Stimulated activated CD8-positive, alpha-beta memory T cell treated with anti-CD3 and anti-CD28 coated beads, Interleukin-4, amount 100 ng/mL, for 24 hours (primary cell): Measurements from ENCODE around the gene TRAF3.
"Not testable (repeated sequence)": the region's sequence is repeated elsewhere in the genome, so short reads cannot be mapped to it uniquely, and the experiment has no call there.

Experiments used
- DNase-seq: peaks from one replicate; pipeline ENCODE4 v3.0.0-alpha.2; 2020; ENCODE audit warnings: low read depth

TRAF3 gene

DNA sequence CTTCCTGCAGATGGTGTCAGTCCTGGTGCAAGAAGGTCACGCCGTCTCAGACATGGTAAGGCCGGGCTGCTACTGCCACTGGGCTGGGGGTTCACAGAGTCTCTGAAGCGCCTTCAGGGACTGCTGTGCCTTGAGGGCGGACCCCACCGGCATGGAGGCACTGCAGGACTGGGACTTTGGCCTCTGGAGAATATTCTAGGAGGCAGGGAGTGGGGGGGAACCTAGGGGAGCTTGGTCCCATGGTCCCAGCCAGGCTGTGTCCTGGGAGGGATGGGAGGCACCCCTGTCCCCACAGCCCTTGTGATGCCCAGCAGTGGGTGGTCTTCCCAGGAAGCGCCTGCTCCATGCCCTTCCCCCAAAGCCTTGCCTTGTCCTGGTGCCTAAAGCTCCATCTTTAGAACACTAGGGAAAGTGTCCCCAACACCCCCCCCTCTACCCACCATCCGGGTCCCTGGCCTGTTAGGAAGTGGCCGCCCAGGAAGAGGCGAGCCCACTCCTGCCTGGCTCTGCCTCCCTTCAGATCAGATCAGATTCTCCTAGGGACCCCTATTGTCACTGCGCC is 146.8 kb downstream of the TRAF3 start:
- no peak for DNase-seq

- no peak for DNase-seq
These were observed 147.7 kb downstream of the TRAF3 start for GRCh38 chr14:102924632-102925588.

GRCh38 chr14:102925646-102926045 is 148.4 kb downstream of the TRAF3 start:
- DNase-seq: no peak

GRCh38 chr14:102926104-102926503 is 148.9 kb downstream of the TRAF3 start:
- no peak for DNase-seq

GRCh38 chr14:102926840-102927239 is 149.6 kb downstream of the TRAF3 start:
- not testable (repeated sequence) for DNase-seq

GRCh38 chr14:102927346-102927877 is 150.2 kb downstream of the TRAF3 start:
- no peak for DNase-seq

DNA sequence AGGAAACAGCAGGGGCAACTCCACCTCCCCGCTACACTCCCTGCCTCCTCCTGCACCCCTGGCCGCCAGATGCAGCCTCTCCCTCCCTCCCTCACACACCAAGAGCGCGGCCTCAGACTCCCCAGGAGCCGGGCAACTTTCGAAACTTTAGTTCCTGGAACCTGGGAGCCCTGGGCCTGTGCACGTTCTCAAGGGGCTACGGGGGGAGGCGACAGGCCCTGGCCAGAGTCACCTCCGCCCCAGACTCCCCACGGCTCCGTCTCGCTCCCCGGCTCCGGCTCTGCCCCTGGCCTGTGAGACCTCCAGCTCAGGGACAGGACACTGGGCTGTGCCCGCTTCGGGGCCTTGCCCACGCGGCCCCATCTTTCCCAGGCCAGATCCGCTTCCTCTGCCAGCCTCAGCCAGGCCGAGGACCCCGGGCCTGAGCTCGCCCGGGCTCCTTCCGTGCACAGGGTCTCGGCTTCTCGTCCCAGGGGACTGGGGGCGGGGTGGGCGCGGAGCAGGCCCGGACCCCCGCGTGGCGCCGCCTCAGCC is 150.7 kb downstream of the TRAF3 start:
- no peak for DNase-seq

- peak; percentile 64 for DNase-seq
These were observed 151.4 kb downstream of the TRAF3 start for GRCh38 chr14:102928412-102929240.

- DNase-seq: no peak
These were observed 152.2 kb downstream of the TRAF3 start for GRCh38 chr14:102929241-102930137.

DNA sequence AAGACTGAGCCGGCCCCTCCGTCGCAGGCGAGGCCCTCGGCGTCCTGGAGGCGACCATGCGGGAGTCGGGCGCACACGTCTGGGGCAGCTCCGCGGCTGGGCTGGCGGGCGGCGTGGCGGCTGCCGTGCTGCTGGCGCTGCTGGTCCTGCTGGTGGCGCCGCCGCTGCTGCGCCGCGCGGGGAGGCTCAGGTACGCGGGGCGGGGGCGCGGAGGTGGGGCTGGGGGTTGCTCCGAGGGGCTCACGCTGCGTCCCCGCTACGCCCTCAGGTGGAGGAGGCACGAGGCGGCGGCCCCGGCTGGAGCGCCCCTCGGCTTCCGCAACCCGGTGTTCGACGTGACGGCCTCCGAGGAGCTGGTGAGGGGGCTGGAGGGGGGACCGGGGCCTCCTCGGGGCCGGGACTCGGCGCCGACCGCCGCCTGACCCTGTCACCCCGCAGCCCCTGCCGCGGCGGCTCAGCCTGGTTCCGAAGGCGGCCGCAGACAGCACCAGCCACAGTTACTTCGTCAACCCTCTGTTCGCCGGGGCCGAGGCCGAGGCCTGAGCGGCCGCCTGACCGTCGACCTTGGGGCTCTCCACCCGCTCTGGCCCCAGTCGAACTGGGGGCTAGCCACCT is 153.0 kb downstream of the TRAF3 start:
- no peak for DNase-seq

DNA sequence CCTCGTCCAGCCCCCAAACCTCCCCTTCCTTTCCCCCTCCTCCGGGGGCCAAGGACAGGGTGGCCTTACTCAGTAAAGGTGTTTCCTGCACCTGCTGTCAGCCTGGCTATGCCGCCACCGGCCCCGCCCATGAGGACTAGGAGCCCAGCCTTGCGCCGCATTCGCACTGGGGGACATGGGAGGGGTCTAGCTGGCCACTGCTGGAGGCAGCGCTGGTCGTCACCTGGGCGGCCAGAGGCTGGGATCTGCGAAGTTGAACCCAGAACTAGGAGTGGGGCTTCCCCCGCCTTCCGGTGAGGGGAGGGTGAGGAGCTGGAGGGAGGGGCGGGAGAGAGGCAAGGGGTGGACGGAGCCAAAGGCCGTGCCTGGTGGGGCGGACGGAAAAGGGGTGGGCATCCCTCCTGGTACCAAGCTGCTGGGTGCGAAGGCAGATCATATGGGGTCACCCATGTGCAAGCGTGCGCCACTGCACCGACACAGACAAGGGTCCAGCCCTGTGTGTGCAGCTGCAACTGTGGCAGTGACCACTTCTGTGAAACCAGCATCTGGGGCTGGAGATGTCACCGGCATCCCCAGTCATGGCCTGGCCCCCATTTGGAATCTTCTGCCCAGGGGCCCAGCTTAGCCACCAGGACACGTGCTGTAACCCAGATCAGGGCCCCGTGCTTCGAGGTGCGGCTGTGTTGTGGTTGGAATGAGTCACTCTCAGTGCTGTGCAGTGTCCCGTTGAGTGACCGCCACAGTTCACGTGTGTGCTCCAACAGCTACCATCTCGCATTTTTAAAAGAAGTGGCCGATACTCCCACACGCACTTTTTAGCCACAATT is 153.7 kb downstream of the TRAF3 start:
- DNase-seq: no peak

GRCh38 chr14:102931580-102932285 is 154.5 kb downstream of the TRAF3 start:
- no peak for DNase-seq

- no peak for DNase-seq
These were observed 155.4 kb downstream of the TRAF3 start for GRCh38 chr14:102932484-102933248.

DNA sequence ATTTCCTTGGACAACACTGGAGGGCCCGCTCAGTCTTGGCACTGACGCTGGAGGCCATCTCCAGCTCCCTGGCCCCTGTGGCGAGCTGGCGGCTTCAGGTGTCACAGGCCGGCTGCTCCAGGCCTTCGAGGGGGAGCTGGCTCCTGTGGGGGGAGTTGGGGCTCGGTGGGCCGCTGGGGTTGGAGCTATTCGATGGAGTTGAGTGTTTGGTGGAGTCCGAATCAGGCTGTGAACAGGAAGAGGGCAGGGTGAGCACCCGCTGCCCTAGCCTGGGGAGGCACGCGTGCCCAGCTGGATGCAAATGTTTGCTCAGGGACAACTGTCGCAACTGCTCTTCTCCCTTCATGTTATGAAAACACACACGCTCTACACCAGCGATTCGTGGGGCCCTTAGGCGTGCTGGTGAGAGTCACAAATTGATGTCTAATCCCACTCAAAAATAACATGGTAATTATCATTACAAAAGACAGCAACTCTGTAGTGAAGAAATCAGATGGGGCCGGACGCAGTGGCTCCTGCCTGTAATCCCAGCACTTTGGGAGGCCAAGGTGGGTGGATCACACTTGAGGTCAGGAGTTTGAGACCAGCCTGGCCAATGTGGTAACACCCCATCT is 156.5 kb downstream of the TRAF3 start:
- DNase-seq: no peak

DNA sequence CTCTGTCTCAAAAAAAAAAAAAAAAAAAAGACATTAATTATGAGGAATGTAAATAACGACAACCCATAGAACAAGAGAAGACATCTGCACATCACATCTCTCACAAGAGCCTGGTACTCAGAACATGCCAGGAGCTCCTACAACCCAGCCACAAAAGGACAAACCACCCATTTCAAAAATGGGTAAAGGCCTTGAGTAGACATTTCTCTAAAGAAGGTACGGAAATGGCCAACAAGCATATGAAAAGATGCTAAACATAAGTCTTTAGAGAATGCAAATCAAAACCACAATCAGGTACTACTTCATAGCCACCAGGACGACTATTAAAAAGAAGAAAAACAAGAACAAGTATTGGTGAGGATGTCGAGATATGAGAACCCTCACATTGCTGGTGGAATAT is 158.5 kb downstream of the TRAF3 start:
- DNase-seq: no peak

GRCh38 chr14:102937331-102938175 is 160.3 kb downstream of the TRAF3 start:
- DNase-seq: no peak

DNA sequence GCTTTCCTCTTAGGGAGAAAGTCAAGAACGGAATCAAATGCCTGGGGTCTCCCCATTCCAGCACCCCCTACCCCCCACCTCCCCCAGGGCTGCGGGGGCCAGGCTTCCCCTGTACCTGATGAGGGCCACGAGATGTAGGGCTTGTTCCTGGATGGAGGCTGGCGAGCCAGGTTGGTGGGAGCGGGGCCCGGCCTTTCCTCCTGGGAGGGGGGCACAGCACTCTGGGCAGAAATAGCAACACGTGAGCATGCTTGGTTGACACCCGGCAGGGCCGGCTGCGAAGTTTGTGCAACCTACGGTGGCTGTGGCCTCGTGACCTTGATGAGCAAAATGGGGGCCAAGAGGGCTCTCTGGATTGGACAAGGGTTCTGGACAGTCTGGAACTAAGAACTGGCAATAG is 160.9 kb downstream of the TRAF3 start:
- DNase-seq: no peak
